Endothelial cell of umbilical vein (primary cell): Measurements from ENCODE around the gene ULK4. TPM values are rescaled to one million over a fixed set of nuclear protein-coding genes. Genes with fewer than 3 reads are reported as not detected.

Source experiments
- BruUV-seq: library from RNA; stranded (reverse); fragments of 400-500 nt; replicated peaks from 2 replicates; lab custom pipeline; 2021; lab: Mats Ljungman, UMichigan
- CTCF ChIA-PET: fragments of 300-600, 350-600 bp; sonication (Branson Sonifier 250); formaldehyde crosslinking; loops from one replicate; lab custom pipeline; 2021; ENCODE audit warnings: antibody characterized with exemption, inconsistent platforms; lab: Charles Lee
- POLR2A ChIA-PET: fragments of 300-600, 350-600 bp; sonication (Branson Sonifier 250); formaldehyde crosslinking; loops from one replicate; lab custom pipeline; 2021; ENCODE audit warnings: antibody characterized with exemption, inconsistent platforms; lab: Charles Lee
- DNase-seq: peaks from one replicate; pipeline ENCODE4 v3.0.0-alpha.2; 2011; ENCODE audit warnings: low read depth, low spot score
- FAIRE-seq: peaks from 2 replicates; lab custom pipeline; 2011; peaks lifted over from hg19 to GRCh38; lab: Jason Lieb, UNC
- H2AFZ ChIP-seq: 2 replicates; pipeline ENCODE4 v1.6.0; 2012; ENCODE audit warnings: low read depth, low read length, control low read depth, inconsistent platforms
- H3K27ac ChIP-seq: 2 replicates; pipeline ENCODE4 v1.5.1; 2011; ENCODE audit warnings: low read depth, mild to moderate bottlenecking, control low read depth, low read length, moderate library complexity; ENCODE audit not compliant: insufficient read depth
- H3K27me3 ChIP-seq, 2 experiments: 2 replicates each; pipeline versions ENCODE4 v1.6.0 to v1.6.1; 2011; ENCODE audit warnings: low read length in 2 of 2, mixed read lengths in 1 of 2; ENCODE audit not compliant: control insufficient read depth in 2 of 2, insufficient read depth in 2 of 2
- H3K36me3 ChIP-seq, 2 experiments: 2 replicates in 1 of 2; 3 replicates in 1 of 2; pipeline ENCODE4 v1.5.1; 2011; ENCODE audit warnings: low read length in 2 of 2, mild to moderate bottlenecking in 1 of 2, moderate library complexity in 1 of 2; ENCODE audit not compliant: control insufficient read depth in 2 of 2, insufficient read depth in 2 of 2; ENCODE audit errors: extremely low read depth in 1 of 2
- H3K4me1 ChIP-seq: 3 replicates; pipeline ENCODE4 v1.5.1; 2011; ENCODE audit warnings: mild to moderate bottlenecking, low read length; ENCODE audit not compliant: control insufficient read depth, insufficient read depth; ENCODE audit errors: extremely low read depth
- H3K4me2 ChIP-seq: 2 replicates; pipeline ENCODE4 v1.6.1; 2011; ENCODE audit warnings: low read length, control low read depth, mixed read lengths; ENCODE audit not compliant: insufficient read depth
- H3K4me3 ChIP-seq, 3 experiments: fragments of 200-600 bp in 1 of 3; sonication (generic), shearing (Covaris generic) in 1 of 3; replicated peaks in 1 of 3; 2 replicates each; pipeline ENCODE4 v1.5.1; 2011 to 2016; ENCODE audit warnings: control low read depth in 3 of 3, low read length in 3 of 3, mild to moderate bottlenecking in 2 of 3, inconsistent platforms in 1 of 3, low read depth in 1 of 3, moderate library complexity in 1 of 3; ENCODE audit not compliant: insufficient read depth in 1 of 3
- H3K79me2 ChIP-seq: 2 replicates; pipeline ENCODE4 v1.6.0; 2012; ENCODE audit warnings: low read length, inconsistent platforms; ENCODE audit not compliant: control insufficient read depth, insufficient read depth
- H3K9ac ChIP-seq: replicated peaks from 2 replicates; pipeline ENCODE3; 2011; ENCODE audit warnings: low read length, control low read depth; ENCODE audit not compliant: insufficient read depth; ENCODE audit errors: extremely low read depth
- H3K9me1 ChIP-seq: replicated peaks from 3 replicates; pipeline ENCODE4 v1.6.0; 2011; ENCODE audit warnings: mild to moderate bottlenecking, low read length; ENCODE audit not compliant: control insufficient read depth, insufficient read depth; ENCODE audit errors: extremely low read depth
- H3K9me3 ChIP-seq: replicated peaks from 2 replicates; pipeline ENCODE4 v1.5.1; 2012; ENCODE audit warnings: low read length, inconsistent platforms; ENCODE audit not compliant: control insufficient read depth, insufficient read depth
- H4K20me1 ChIP-seq: replicated peaks from 2 replicates; pipeline ENCODE3; 2011; ENCODE audit warnings: mild to moderate bottlenecking, low read length; ENCODE audit not compliant: control insufficient read depth, insufficient read depth; ENCODE audit errors: extremely low read depth
- EZH2 ChIP-seq: IDR thresholded peaks from 2 replicates; pipeline ENCODE4 v1.6.1; 2012; ENCODE audit warnings: borderline replicate concordance, low read depth, mild to moderate bottlenecking, moderate library complexity, low read length, inconsistent platforms; ENCODE audit not compliant: severe bottlenecking
- FOS ChIP-seq: IDR thresholded peaks from 2 replicates; pipeline ENCODE4 v1.6.1; 2011; ENCODE audit warnings: mild to moderate bottlenecking, low read length, moderate library complexity, borderline replicate concordance; ENCODE audit not compliant: insufficient read depth
- GATA2 ChIP-seq: IDR thresholded peaks from 2 replicates; pipeline ENCODE4 v1.7.0; 2011; ENCODE audit warnings: low read depth, mild to moderate bottlenecking, moderate library complexity, mixed read lengths, low read length; ENCODE audit not compliant: insufficient read length, insufficient read depth
- JUN ChIP-seq: IDR thresholded peaks from 2 replicates; pipeline ENCODE4 v1.6.1; 2011; ENCODE audit warnings: borderline replicate concordance, low read depth; ENCODE audit not compliant: insufficient read length, insufficient read depth
- MYC ChIP-seq: IDR thresholded peaks from one replicate; pipeline ENCODE4 v1.6.1; 2011; ENCODE audit warnings: mild to moderate bottlenecking, low read depth, low read length
- POLR2A ChIP-seq: IDR thresholded peaks from 2 replicates; pipeline ENCODE4 v1.6.1; 2012; ENCODE audit warnings: low read depth, mild to moderate bottlenecking, control low read depth, low read length
- POLR2AphosphoS5 ChIP-seq: IDR thresholded peaks from 2 replicates; pipeline ENCODE4 v1.6.1; 2012; ENCODE audit warnings: low read depth, mild to moderate bottlenecking, control low read depth, low read length, moderate library complexity; ENCODE audit not compliant: insufficient read depth
- dilution Hi-C: fragments of 300-500 bp; cut with MboI; formaldehyde crosslinking; loops from one replicate; pipeline ENCODE4 v1.15.0; 2019; ENCODE audit warnings: low sequenced_read_pairs; ENCODE audit not compliant: extremely low pct_ligation_motif_present
- intact Hi-C: fragments of 100-400 bp; cut with micrococcal nuclease; formaldehyde crosslinking; loops from one replicate; pipeline ENCODE4 v1.10.0; 2022
- polyA plus RNA-seq, 4 experiments: library from polyadenylated mRNA; depleted of rRNA in 3 of 4; stranded (reverse) in 3 of 4; unstranded in 1 of 4; fragments of >200 nt; gene quantifications; 2 replicates each; pipeline versions ENCODE4 v1.2.1 to v1.2.3, GENCODE V29; 2011 to 2012; ENCODE audit warnings: missing spikeins in 1 of 4
- total RNA-seq: library from RNA; stranded (reverse); gene quantifications from 2 replicates; pipeline ENCODE4 v1.2.3, GENCODE V29; 2021
- TF ChIP-seq, protein P1 (sequence below): IDR thresholded peaks from 2 replicates; pipeline ENCODE4 v1.6.1; 2011; ENCODE audit not compliant: insufficient read depth, insufficient read length
- TF ChIP-seq, protein P2 (sequence below), 2 donors: IDR thresholded peaks; 1 replicate in 1 of 2; 2 replicates in 1 of 2; pipeline ENCODE4 v1.5.1; 2011; ENCODE audit warnings: low read length in 2 of 2, mild to moderate bottlenecking in 2 of 2, moderate library complexity in 2 of 2, control low read depth in 1 of 2, inconsistent platforms in 1 of 2, low read depth in 1 of 2; ENCODE audit not compliant: insufficient read depth in 1 of 2; ENCODE audit errors: extremely low read depth in 1 of 2

Gene ULK4
- total and polyA plus RNA-seq, 2 donors (not counting 3 experiments of a cell fraction or from before 2014, with no cell fraction given) = 3.3 to 16.0 TPM

GRCh38 chr3:42009456-42009855, 47.6 kb upstream of the ULK4 start:
- BruUV-seq = no TSS peak
- H3K27ac ChIP-seq = no peak overlapping the region
- FAIRE-seq (no peak), DNase-seq (no peak)
- intact Hi-C loops (no loop called here), dilution Hi-C loops (no loop called here)
- H3K4me1 ChIP-seq = peaks cover 4% of the 10 kb centered on the region
- ChIA-PET POLR2A (no interaction called here), CTCF (interaction anchor here (0.9 to 2.3 kb wide), 3 partner anchors 12 to 182 kb away, joined by 3 to 14 read pairs (median 6); no protein-coding TSS in a partner anchor)
- TF ChIP-seq GATA2 (no peak), POLR2AphosphoS5 (no peak), FOS (no peak), EZH2 (no peak), MYC (no peak), POLR2A (no peak), JUN (no peak)
- TF ChIP-seq, protein P1, sequence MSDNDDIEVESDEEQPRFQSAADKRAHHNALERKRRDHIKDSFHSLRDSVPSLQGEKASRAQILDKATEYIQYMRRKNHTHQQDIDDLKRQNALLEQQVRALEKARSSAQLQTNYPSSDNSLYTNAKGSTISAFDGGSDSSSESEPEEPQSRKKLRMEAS = no peak
- TF ChIP-seq, protein P2, sequence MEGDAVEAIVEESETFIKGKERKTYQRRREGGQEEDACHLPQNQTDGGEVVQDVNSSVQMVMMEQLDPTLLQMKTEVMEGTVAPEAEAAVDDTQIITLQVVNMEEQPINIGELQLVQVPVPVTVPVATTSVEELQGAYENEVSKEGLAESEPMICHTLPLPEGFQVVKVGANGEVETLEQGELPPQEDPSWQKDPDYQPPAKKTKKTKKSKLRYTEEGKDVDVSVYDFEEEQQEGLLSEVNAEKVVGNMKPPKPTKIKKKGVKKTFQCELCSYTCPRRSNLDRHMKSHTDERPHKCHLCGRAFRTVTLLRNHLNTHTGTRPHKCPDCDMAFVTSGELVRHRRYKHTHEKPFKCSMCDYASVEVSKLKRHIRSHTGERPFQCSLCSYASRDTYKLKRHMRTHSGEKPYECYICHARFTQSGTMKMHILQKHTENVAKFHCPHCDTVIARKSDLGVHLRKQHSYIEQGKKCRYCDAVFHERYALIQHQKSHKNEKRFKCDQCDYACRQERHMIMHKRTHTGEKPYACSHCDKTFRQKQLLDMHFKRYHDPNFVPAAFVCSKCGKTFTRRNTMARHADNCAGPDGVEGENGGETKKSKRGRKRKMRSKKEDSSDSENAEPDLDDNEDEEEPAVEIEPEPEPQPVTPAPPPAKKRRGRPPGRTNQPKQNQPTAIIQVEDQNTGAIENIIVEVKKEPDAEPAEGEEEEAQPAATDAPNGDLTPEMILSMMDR (IDR thresholded peaks at IDR 0.05; ENCODE audit: extremely low read depth in 1 of 2, insufficient read depth in 1 of 2, low read depth in 1 of 2, low read length in 2 of 2) = no peak
- no peak overlapping the region for H2AFZ ChIP-seq
- no peaks in the 10 kb centered on the region for H3K27me3 ChIP-seq
- no peaks in the 10 kb centered on the region for H3K9me1 ChIP-seq
- H3K36me3 ChIP-seq = no peaks in the 10 kb centered on the region
- no peaks in the 10 kb centered on the region for H4K20me1 ChIP-seq
- H3K9ac ChIP-seq = no peak overlapping the region
- H3K4me2 ChIP-seq = no peak overlapping the region
- no peaks in the 10 kb centered on the region for H3K9me3 ChIP-seq
- no peak overlapping the region for H3K4me3 ChIP-seq
- peaks cover 6% of the 10 kb centered on the region for H3K79me2 ChIP-seq
